ENCODE results near the gene MAJIN.
A peak's percentile ranks its signal among the peaks of the same experiment; 100 is the strongest.
"Not testable (repeated sequence)": the region's sequence is repeated elsewhere in the genome, so short reads cannot be mapped to it uniquely, and the experiment has no call there.

Gene MAJIN

GRCh38 chr11:64971421-64972233 is at the start of gene MAJIN:
Gene MAJIN, minus strand, starts transcription at chr11:64972108. Its CDS starts 12,703 bp downstream, at chr11:64959405.
- peak; percentile 16 for DNase-seq (ENCODE audit: low read depth)

- no peak for DNase-seq (ENCODE audit: low read depth)
These were observed 49.6 kb upstream of the MAJIN start for GRCh38 chr11:65021509-65021908.

- DNase-seq (ENCODE audit: low read depth): no peak
These were observed 49.1 kb upstream of the MAJIN start for GRCh38 chr11:65021003-65021402.

GRCh38 chr11:65019824-65020223 is 47.9 kb upstream of the MAJIN start:
- DNase-seq (ENCODE audit: low read depth): no peak

- DNase-seq (ENCODE audit: low read depth): no peak
These were observed 46.0 kb upstream of the MAJIN start for GRCh38 chr11:65017937-65018336.

- DNase-seq (ENCODE audit: low read depth): no peak
These were observed 44.8 kb upstream of the MAJIN start for GRCh38 chr11:65016705-65017104.

- DNase-seq (ENCODE audit: low read depth): peak; percentile 28
These were observed 42.9 kb upstream of the MAJIN start for GRCh38 chr11:65014726-65015227.

GRCh38 chr11:65013888-65014725 is 42.2 kb upstream of the MAJIN start, which contains the start of gene ARL2:
Gene ARL2, plus strand, starts transcription at chr11:65014160. Its CDS starts 48 bp downstream, at chr11:65014208.
- DNase-seq (ENCODE audit: low read depth): peak; percentile 89

GRCh38 chr11:65013130-65013887 is 41.4 kb upstream of the MAJIN start:
- DNase-seq (ENCODE audit: low read depth): peak; percentile 80

GRCh38 chr11:65008873-65009272 is 37.0 kb upstream of the MAJIN start:
- DNase-seq (ENCODE audit: low read depth): no peak

GRCh38 chr11:65008016-65008415 is 36.1 kb upstream of the MAJIN start:
- no peak for DNase-seq (ENCODE audit: low read depth)

- not testable (repeated sequence) for DNase-seq (ENCODE audit: low read depth)
These were observed 32.1 kb upstream of the MAJIN start for GRCh38 chr11:65003968-65004367.

GRCh38 chr11:65003282-65003681 is 31.4 kb upstream of the MAJIN start:
- DNase-seq (ENCODE audit: low read depth): no peak

- DNase-seq (ENCODE audit: low read depth): no peak
These were observed 30.8 kb upstream of the MAJIN start for GRCh38 chr11:65002706-65003105.

GRCh38 chr11:64999478-64999877 is 27.6 kb upstream of the MAJIN start:
- DNase-seq (ENCODE audit: low read depth): no peak

- no peak for DNase-seq (ENCODE audit: low read depth)
These were observed 27.0 kb upstream of the MAJIN start for GRCh38 chr11:64998690-64999431.

GRCh38 chr11:64998141-64998540 is 26.2 kb upstream of the MAJIN start:
- DNase-seq (ENCODE audit: low read depth): no peak

GRCh38 chr11:64996710-64997380 is 24.9 kb upstream of the MAJIN start, which contains the start of gene BATF2:
Gene BATF2, minus strand, starts transcription at chr11:64996971. Its CDS starts 57 bp downstream, at chr11:64996914.
- DNase-seq (ENCODE audit: low read depth): peak; percentile 68

- no peak for DNase-seq (ENCODE audit: low read depth)
These were observed 24.4 kb upstream of the MAJIN start for GRCh38 chr11:64996327-64996709.

GRCh38 chr11:64994318-64994717 is 22.4 kb upstream of the MAJIN start:
- DNase-seq (ENCODE audit: low read depth): no peak

Measured in fibroblast of gingiva (primary cell).